GM19397 (cell line): Measurements from ENCODE around the gene DDX27.
A peak's percentile ranks its signal among the peaks of the same experiment; 100 is the strongest.

Experiments used
- ATAC-seq: cut with Tn5 transposase; IDR thresholded peaks from one replicate; pipeline ENCODE4 v1.9.1; 2021; ENCODE audit warnings: mild to moderate bottlenecking, moderate library complexity; ENCODE audit not compliant: unreplicated experiment

The DDX27 gene

GRCh38 chr20:49277786-49278035, 58.5 kb downstream of the DDX27 start:
- no peak for ATAC-seq

GRCh38 chr20:49278036-49278817, 59.0 kb downstream of the DDX27 start, which contains the start of gene ZNFX1:
Gene ZNFX1, minus strand, starts transcription at chr20:49278057. Its CDS starts 2,218 bp downstream, at chr20:49275839.
- peak; percentile 87 for ATAC-seq

GRCh38 chr20:49278818-49279676, 59.8 kb downstream of the DDX27 start:
- ATAC-seq = no peak

- ATAC-seq = no peak
Measured at GRCh38 chr20:49279677-49280462, 60.7 kb downstream of the DDX27 start.

GRCh38 chr20:49280463-49281058, 61.3 kb downstream of the DDX27 start:
- ATAC-seq = no peak

- no peak for ATAC-seq
Measured at GRCh38 chr20:49281059-49281912, 62.1 kb downstream of the DDX27 start.

GRCh38 chr20:49281913-49282467, 62.8 kb downstream of the DDX27 start:
- no peak for ATAC-seq

- ATAC-seq = no peak
Measured at GRCh38 chr20:49282584-49283171, 63.5 kb downstream of the DDX27 start.

GRCh38 chr20:49283176-49283702, 64.0 kb downstream of the DDX27 start:
- no peak for ATAC-seq

- no peak for ATAC-seq
Measured at GRCh38 chr20:49283703-49284625, 64.7 kb downstream of the DDX27 start.

GRCh38 chr20:49284818-49285217, 65.6 kb downstream of the DDX27 start:
- no peak for ATAC-seq

- no peak for ATAC-seq
Measured at GRCh38 chr20:49285233-49285668, 66.0 kb downstream of the DDX27 start.

- ATAC-seq = no peak
Measured at GRCh38 chr20:49285813-49286494, 66.7 kb downstream of the DDX27 start.

GRCh38 chr20:49286689-49287551, 67.7 kb downstream of the DDX27 start:
- no peak for ATAC-seq

GRCh38 chr20:49287555-49288249, 68.5 kb downstream of the DDX27 start:
- ATAC-seq = no peak

GRCh38 chr20:49288250-49288751, 69.1 kb downstream of the DDX27 start:
- ATAC-seq = no peak
